Mesendoderm (in vitro differentiated cells): ENCODE data around the gene PRRC2B.

Experiments used
- DNase-seq: peaks from one replicate; pipeline ENCODE4 v3.0.0; 2013
- H2AK5ac ChIP-seq: 2 replicates; pipeline ENCODE4 v1.6.1; 2013; ENCODE audit warnings: low read length, inconsistent platforms
- H2BK120ac ChIP-seq: 2 replicates; pipeline ENCODE4 v1.6.1; 2013; ENCODE audit warnings: low read depth, mild to moderate bottlenecking, low read length, moderate library complexity, mixed read lengths
- H2BK15ac ChIP-seq: replicated peaks from 2 replicates; pipeline ENCODE4 v1.6.1; 2013; ENCODE audit warnings: low read depth, mild to moderate bottlenecking, moderate library complexity
- H2BK5ac ChIP-seq: 2 replicates; pipeline ENCODE4 v1.6.1; 2013; ENCODE audit warnings: low read length, inconsistent platforms
- H3K18ac ChIP-seq: 2 replicates; pipeline ENCODE4 v1.6.1; 2013; ENCODE audit warnings: mild to moderate bottlenecking, low read length, mixed read lengths
- H3K23ac ChIP-seq: one replicate; pipeline ENCODE4 v1.6.1; 2013; ENCODE audit warnings: low read length
- H3K27ac ChIP-seq: 2 replicates; pipeline ENCODE4 v1.5.1; 2013; ENCODE audit warnings: low read depth, mild to moderate bottlenecking, inconsistent platforms, low read length, moderate library complexity
- H3K27me3 ChIP-seq: 2 replicates; pipeline ENCODE4 v1.6.1; 2013; ENCODE audit warnings: low read length, control low read depth, mild to moderate bottlenecking, inconsistent platforms; ENCODE audit not compliant: insufficient read depth, poor library complexity
- H3K36me3 ChIP-seq: 2 replicates; pipeline ENCODE4 v1.6.1; 2013; ENCODE audit warnings: low read length, inconsistent platforms; ENCODE audit not compliant: control insufficient read depth, insufficient read depth
- H3K4ac ChIP-seq: one replicate; pipeline ENCODE4 v1.6.1; 2013; ENCODE audit warnings: low read depth, mild to moderate bottlenecking, low read length, moderate library complexity
- H3K4me1 ChIP-seq: 2 replicates; pipeline ENCODE4 v1.6.1; 2013; ENCODE audit warnings: low read depth, low read length, inconsistent platforms; ENCODE audit not compliant: control insufficient read depth
- H3K4me2 ChIP-seq: 2 replicates; pipeline ENCODE4 v1.6.1; 2013; ENCODE audit warnings: low read length
- H3K4me3 ChIP-seq: 2 replicates; pipeline ENCODE4 v1.5.1; 2013; ENCODE audit warnings: mild to moderate bottlenecking, low read length
- H3K56ac ChIP-seq: one replicate; pipeline ENCODE4 v1.6.1; 2013; ENCODE audit warnings: low read length
- H3K79me1 ChIP-seq: 2 replicates; pipeline ENCODE4 v1.6.1; 2013; ENCODE audit warnings: low read length, inconsistent platforms
- H3K79me2 ChIP-seq: 2 replicates; pipeline ENCODE4 v1.6.1; 2013; ENCODE audit warnings: mild to moderate bottlenecking, low read length; ENCODE audit not compliant: control insufficient read depth, insufficient read depth
- H3K9ac ChIP-seq: 2 replicates; pipeline ENCODE4 v1.6.1; 2013; ENCODE audit warnings: low read length, inconsistent platforms
- H4K5ac ChIP-seq: one replicate; pipeline ENCODE4 v1.6.1; 2013; ENCODE audit warnings: low read length
- H4K8ac ChIP-seq: one replicate; pipeline ENCODE4 v1.6.1; 2013; ENCODE audit warnings: low read depth, mild to moderate bottlenecking, control low read depth, low read length, moderate library complexity
- WGBS: extraction: QIAGEN DNeasy Blood & Tissue Kit; methylation state at CpG from one replicate; pipeline ENCODE4 v1.1.7; 2013; ENCODE audit warnings: low lambda C conversion rate, missing lambda C conversion rate; ENCODE audit not compliant: insufficient coverage; ENCODE audit errors: extremely low coverage; 5-methylcytosine and 5-hydroxymethylcytosine counted together

The PRRC2B gene

DNA sequence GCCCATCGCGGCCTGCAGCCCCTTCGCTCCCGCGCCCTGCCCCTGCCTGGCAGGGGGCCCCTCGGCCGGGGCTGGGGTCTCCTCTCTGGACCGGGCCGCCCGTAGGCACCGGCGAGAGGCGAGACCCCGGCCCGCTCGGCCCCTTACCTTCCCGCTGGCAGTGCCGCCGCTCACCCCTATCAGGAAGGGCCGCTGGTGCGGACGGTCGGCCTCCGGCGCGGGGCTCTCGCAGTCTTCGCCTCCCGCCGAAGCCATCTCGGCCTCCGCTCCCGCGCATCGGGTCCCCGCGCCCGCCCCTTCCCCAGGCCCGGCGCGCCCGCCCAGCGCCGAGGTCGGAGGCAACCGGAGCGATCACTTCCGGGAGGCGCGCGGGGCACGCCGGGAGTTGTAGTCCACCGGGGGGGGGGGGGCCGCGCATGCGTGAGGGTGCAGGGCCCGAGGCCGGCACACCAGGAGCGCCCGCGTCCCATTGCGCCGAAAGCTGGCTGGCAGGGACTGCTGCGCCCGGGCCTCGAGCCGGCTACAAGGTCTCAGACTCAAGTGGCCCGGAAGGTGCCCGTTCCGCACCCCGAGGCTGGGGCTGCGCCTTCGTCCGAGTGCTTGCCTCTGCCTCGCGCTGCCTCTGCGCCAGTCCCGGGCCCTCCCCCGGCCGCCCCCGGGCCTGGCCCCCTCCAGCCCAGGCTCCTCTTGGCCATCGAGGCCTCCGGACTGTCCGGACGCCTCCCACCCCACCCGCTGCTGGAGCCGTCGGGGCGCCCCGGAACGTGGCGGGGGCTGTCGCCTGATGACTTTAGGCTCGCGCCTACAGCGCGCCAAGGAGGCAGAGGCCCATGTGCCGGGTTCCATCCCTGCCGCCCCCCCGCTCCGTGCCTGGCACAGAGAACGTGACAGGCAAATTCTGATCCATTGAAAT, 137.3 kb downstream of the PRRC2B start, which contains the start of gene UCK1:
TSS of gene UCK1 (minus strand) at position 344 of the 913 bp plus-strand sequence. CDS start at position 255, 89 bp downstream.
- peak within 1 kb of the TSS; percentile 8 for H3K27ac ChIP-seq

DNA sequence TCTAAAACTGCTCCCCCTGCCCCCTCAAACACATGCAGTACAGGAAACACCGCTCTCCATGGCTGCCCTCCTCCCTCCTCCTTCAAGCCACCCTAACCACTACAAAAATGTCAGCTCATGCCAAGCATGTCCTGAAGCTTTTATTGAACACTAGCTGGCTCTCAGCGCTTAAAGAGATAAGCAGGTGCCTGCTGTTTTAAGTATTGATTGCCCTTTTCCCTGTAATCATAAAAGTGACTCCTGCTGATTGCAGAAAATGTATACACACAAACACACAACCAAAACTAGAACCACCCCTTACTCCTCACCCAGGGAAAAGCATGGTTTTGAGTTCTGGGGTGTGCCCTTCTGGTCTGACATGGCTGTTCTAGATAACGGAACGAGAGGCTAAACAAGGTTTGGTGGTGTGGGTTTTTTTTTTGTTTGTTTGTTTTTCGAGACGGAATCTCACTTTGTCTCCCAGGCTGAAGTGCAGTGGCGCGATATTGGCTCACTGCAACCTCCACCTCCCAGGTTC, 140.9 kb downstream of the PRRC2B start:
- no CpG with 5 or more reads among the region's 8 CpGs for WGBS

More for the DNA sequence above, 137.3 kb downstream of the PRRC2B start, which contains the start of gene UCK1:
- Histone ChIP-seq H4K8ac (peak within 1 kb of the TSS; percentile 98), H3K9ac (peak within 1 kb of the TSS; percentile 98), H3K4me1 (peaks cover 5% of the 10 kb centered on the region), H3K4me2 (peak within 1 kb of the TSS; percentile 98), H3K4me3 (peak within 1 kb of the TSS; percentile 75), H2AK5ac (no peak within 1 kb of the TSS), H3K79me1 (peaks cover 10% of the 10 kb centered on the region), H2BK15ac (no peak within 1 kb of the TSS), H2BK120ac (peak within 1 kb of the TSS; percentile 66), H3K79me2 (peaks cover 5% of the 10 kb centered on the region), H3K56ac (peak within 1 kb of the TSS; percentile 94), H3K36me3 (peaks cover 10% of the 10 kb centered on the region), H4K5ac (no peak within 1 kb of the TSS), H3K18ac (peak within 1 kb of the TSS; percentile 94), H3K4ac (peak within 1 kb of the TSS; percentile 74), H2BK5ac (peak within 1 kb of the TSS; percentile 59), H3K23ac (peak within 1 kb of the TSS; percentile 24), H3K27me3 (no peaks in the 10 kb centered on the region)
- DNase-seq: peak; percentile 88
- WGBS: no CpG with 5 or more reads among the region's 103 CpGs

DNA sequence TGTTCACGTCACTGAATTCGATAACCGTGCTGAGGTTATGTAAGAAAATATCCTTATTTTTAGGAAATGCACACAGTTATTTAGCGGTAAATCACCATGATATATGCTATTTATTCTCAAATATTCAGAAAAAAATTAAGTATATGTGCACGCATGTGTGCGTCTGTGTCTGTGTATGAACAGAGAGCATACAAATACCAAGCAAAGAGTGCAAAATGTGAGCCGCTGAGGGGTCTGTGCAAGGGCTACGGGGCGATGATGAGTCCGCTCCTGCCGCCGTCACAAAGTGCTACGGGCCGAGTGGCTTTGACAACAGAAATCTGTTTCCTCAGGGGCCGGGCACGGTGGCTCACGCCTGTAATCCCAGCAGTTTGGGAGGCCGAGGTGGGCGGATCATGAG, 144.1 kb downstream of the PRRC2B start:
- no peaks in the 10 kb centered on the region for H3K4me1 ChIP-seq
- H3K18ac ChIP-seq: no peak overlapping the region
- no peaks in the 10 kb centered on the region for H3K36me3 ChIP-seq
- no peak overlapping the region for H2BK120ac ChIP-seq
- no peak overlapping the region for H3K27ac ChIP-seq
- no peak overlapping the region for H2AK5ac ChIP-seq
- H3K4me3 ChIP-seq: no peak overlapping the region
- H2BK15ac ChIP-seq: no peak overlapping the region
- H3K27me3 ChIP-seq: no peaks in the 10 kb centered on the region
- H3K79me2 ChIP-seq: no peaks in the 10 kb centered on the region
- DNase-seq: no peak
- no peak overlapping the region for H4K5ac ChIP-seq
- no peak overlapping the region for H3K23ac ChIP-seq
- no peak overlapping the region for H3K56ac ChIP-seq
- no CpG with 5 or more reads among the region's 19 CpGs for WGBS
- H3K4me2 ChIP-seq: no peak overlapping the region
- no peak overlapping the region for H4K8ac ChIP-seq
- H3K79me1 ChIP-seq: no peaks in the 10 kb centered on the region
- no peak overlapping the region for H2BK5ac ChIP-seq
- no peak overlapping the region for H3K4ac ChIP-seq
- H3K9ac ChIP-seq: no peak overlapping the region

More for the DNA sequence above, 140.9 kb downstream of the PRRC2B start:
- Histone ChIP-seq H3K23ac (no peak overlapping the region), H3K36me3 (no peaks in the 10 kb centered on the region), H3K79me2 (peaks cover 5% of the 10 kb centered on the region), H3K27ac (no peak overlapping the region), H4K8ac (no peak overlapping the region), H3K18ac (no peak overlapping the region), H3K79me1 (peaks cover 7% of the 10 kb centered on the region), H2BK5ac (no peak overlapping the region), H2AK5ac (no peak overlapping the region), H3K4me2 (no peak overlapping the region), H2BK120ac (no peak overlapping the region), H3K4ac (no peak overlapping the region), H4K5ac (no peak overlapping the region), H3K27me3 (no peaks in the 10 kb centered on the region), H3K9ac (no peak overlapping the region), H3K4me1 (peaks cover 5% of the 10 kb centered on the region), H3K56ac (no peak overlapping the region), H3K4me3 (no peak overlapping the region), H2BK15ac (no peak overlapping the region)
- no peak for DNase-seq

DNA sequence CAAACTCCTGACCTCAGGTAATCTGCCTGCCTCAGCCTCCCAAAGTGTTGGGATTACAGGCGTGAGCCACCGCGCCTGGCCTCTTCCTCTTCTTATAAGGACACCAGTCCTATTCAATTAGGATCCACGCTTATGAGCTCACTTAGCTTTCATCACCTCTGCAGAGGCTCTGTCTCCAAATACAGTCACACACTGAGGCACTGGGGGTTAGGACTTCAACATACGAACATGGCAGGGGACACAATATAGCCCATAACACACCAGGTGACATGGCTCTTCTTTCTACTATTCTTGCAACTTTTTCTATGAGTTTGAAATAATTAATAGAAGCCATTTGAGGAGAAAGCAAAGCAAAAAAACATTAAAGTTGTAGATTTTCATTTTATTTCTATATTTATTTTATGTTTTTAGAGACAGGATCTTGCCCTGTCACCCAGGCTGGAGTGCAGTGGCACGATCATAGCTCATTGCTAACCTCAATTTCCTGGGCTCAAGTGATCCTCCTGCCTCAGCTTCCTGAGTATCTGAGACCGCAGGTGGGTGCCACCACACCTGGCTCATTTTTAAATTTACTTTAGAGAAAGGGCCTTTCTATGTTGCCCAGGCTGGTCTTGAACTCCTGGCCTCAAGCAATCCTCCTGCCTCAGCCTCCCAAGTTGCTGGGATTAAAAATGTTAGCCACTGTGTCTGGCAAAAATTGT, 145.5 kb downstream of the PRRC2B start:
- Histone ChIP-seq H3K23ac (no peak overlapping the region), H3K56ac (no peak overlapping the region), H4K5ac (no peak overlapping the region), H2BK120ac (no peak overlapping the region), H2BK15ac (no peak overlapping the region), H3K4ac (no peak overlapping the region), H3K4me1 (no peaks in the 10 kb centered on the region), H4K8ac (no peak overlapping the region), H3K79me1 (no peaks in the 10 kb centered on the region), H2AK5ac (no peak overlapping the region), H3K27me3 (peaks cover 2% of the 10 kb centered on the region), H3K4me2 (no peak overlapping the region), H3K18ac (no peak overlapping the region), H3K79me2 (no peaks in the 10 kb centered on the region), H2BK5ac (no peak overlapping the region), H3K9ac (no peak overlapping the region), H3K27ac (no peak overlapping the region), H3K36me3 (no peaks in the 10 kb centered on the region), H3K4me3 (no peak overlapping the region)
- no CpG with 5 or more reads among the region's 7 CpGs for WGBS
- DNase-seq: no peak

DNA sequence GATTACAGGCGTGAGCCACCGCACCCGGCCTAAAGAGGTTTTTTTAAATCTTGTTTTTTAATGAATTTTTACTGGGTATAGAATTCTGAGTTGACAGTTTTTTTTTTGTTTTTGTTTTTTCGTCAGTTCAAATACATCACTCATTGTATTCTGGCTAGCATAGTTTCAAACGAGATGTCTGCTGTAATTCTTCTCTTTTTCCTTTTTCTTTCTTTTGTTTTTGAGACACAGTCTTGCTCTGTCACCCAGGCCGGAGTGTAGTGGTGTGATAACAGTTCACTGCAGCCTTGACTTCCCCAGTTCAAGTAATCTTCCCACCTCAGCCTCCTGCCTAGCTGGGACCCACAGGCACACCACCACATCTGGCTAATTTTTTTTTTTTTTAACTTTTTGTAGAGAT, 149.3 kb downstream of the PRRC2B start:
- H2BK5ac ChIP-seq: no peak overlapping the region

More for the DNA sequence above, 149.3 kb downstream of the PRRC2B start:
- Histone ChIP-seq H3K23ac (no peak overlapping the region), H3K56ac (no peak overlapping the region), H2AK5ac (no peak overlapping the region), H3K79me1 (no peaks in the 10 kb centered on the region), H2BK120ac (no peak overlapping the region), H3K4me2 (no peak overlapping the region), H2BK15ac (no peak overlapping the region), H4K8ac (no peak overlapping the region), H3K27ac (no peak overlapping the region), H3K9ac (no peak overlapping the region), H3K4ac (no peak overlapping the region), H3K79me2 (no peaks in the 10 kb centered on the region), H3K27me3 (peaks cover 2% of the 10 kb centered on the region), H3K4me1 (no peaks in the 10 kb centered on the region), H3K18ac (no peak overlapping the region), H4K5ac (no peak overlapping the region), H3K36me3 (no peaks in the 10 kb centered on the region), H3K4me3 (no peak overlapping the region)
- no CpG with 5 or more reads among the region's 6 CpGs for WGBS
- DNase-seq: peak; percentile 57
